ENCODE measurements around the gene RAB27A. TPM values are rescaled to one million over a fixed set of nuclear protein-coding genes. Genes with fewer than 3 reads are reported as not detected.

Gene RAB27A
- total RNA-seq, 1 donor from 2014 or later = 5.8 TPM

- no peaks in the 10 kb centered on the region for H3K27me3 ChIP-seq (ENCODE audit: low read depth)
- H3K4me1 ChIP-seq = peaks cover 9% of the 10 kb centered on the region
- no peak for TF ChIP-seq CTCF (IDR thresholded peaks at IDR 0.05; ENCODE audit: borderline replicate concordance)
- intact Hi-C loops (cut with micrococcal nuclease) = no loop called here
- no peak overlapping the region for H3K27ac ChIP-seq (replicated peaks)
- no peaks in the 10 kb centered on the region for H3K9me3 ChIP-seq (replicated peaks)
- no peak for DNase-seq
- no peaks in the 10 kb centered on the region for H3K36me3 ChIP-seq
- no peak overlapping the region for H3K4me3 ChIP-seq
These were observed 48.4 kb downstream of the RAB27A start for GRCh38 chr15:55241186-55241585.

- intact Hi-C loops (cut with micrococcal nuclease) = no loop called here
These were observed 49.4 kb downstream of the RAB27A start for GRCh38 chr15:55240125-55240760.

GRCh38 chr15:55239440-55240124 lies 50.0 kb downstream of the RAB27A start:
- no peaks in the 10 kb centered on the region for H3K27me3 ChIP-seq (ENCODE audit: low read depth)
- no peaks in the 10 kb centered on the region for H3K9me3 ChIP-seq (replicated peaks)
- no peak overlapping the region for H3K4me3 ChIP-seq
- H3K36me3 ChIP-seq = no peaks in the 10 kb centered on the region
- peaks cover 9% of the 10 kb centered on the region for H3K4me1 ChIP-seq
- H3K27ac ChIP-seq (replicated peaks) = no peak overlapping the region
- DNase-seq = no peak
- intact Hi-C loops (cut with micrococcal nuclease) = no loop called here
- TF ChIP-seq CTCF (IDR thresholded peaks at IDR 0.05; ENCODE audit: borderline replicate concordance) = no peak

More at GRCh38 chr15:55240125-55240760, 49.4 kb downstream of the RAB27A start:
- no peak for DNase-seq
- Histone ChIP-seq H3K9me3 (replicated peaks) (no peaks in the 10 kb centered on the region), H3K4me1 (peaks cover 9% of the 10 kb centered on the region), H3K4me3 (no peak overlapping the region), H3K27ac (replicated peaks) (no peak overlapping the region), H3K27me3 (ENCODE audit: low read depth) (no peaks in the 10 kb centered on the region), H3K36me3 (no peaks in the 10 kb centered on the region)
- TF ChIP-seq CTCF (IDR thresholded peaks at IDR 0.05; ENCODE audit: borderline replicate concordance) = no peak

- no peaks in the 10 kb centered on the region for H3K36me3 ChIP-seq
- H3K4me3 ChIP-seq = no peak overlapping the region
- TF ChIP-seq CTCF (IDR thresholded peaks at IDR 0.05; ENCODE audit: borderline replicate concordance) = no peak
- no peak overlapping the region for H3K27ac ChIP-seq (replicated peaks)
- no peaks in the 10 kb centered on the region for H3K9me3 ChIP-seq (replicated peaks)
- H3K27me3 ChIP-seq (ENCODE audit: low read depth) = no peaks in the 10 kb centered on the region
- intact Hi-C loops (cut with micrococcal nuclease) = no loop called here
- no peak for DNase-seq
- peaks cover 9% of the 10 kb centered on the region for H3K4me1 ChIP-seq
These were observed 50.7 kb downstream of the RAB27A start for GRCh38 chr15:55238877-55239276.

GRCh38 chr15:55237219-55238130 lies 52.1 kb downstream of the RAB27A start:
- H3K27ac ChIP-seq (replicated peaks) = no peak overlapping the region

More at GRCh38 chr15:55237219-55238130, 52.1 kb downstream of the RAB27A start:
- H3K9me3 ChIP-seq (replicated peaks) = no peaks in the 10 kb centered on the region
- no peak for TF ChIP-seq CTCF (IDR thresholded peaks at IDR 0.05; ENCODE audit: borderline replicate concordance)
- no peaks in the 10 kb centered on the region for H3K36me3 ChIP-seq
- intact Hi-C loops (cut with micrococcal nuclease) = no loop called here
- DNase-seq = no peak
- peaks cover 9% of the 10 kb centered on the region for H3K4me1 ChIP-seq
- no peaks in the 10 kb centered on the region for H3K27me3 ChIP-seq (ENCODE audit: low read depth)
- no peak overlapping the region for H3K4me3 ChIP-seq

Measured in left ventricle myocardium inferior (tissue), 1 donor.